Neural progenitor cell (in vitro differentiated cells): ENCODE measurements around the gene FAM9C. TPM values are rescaled to one million over a fixed set of nuclear protein-coding genes. Genes with fewer than 3 reads are reported as not detected.

Experiments
- DNase-seq: peaks from one replicate; pipeline ENCODE4 v3.0.0-alpha.2; 2016; ENCODE audit warnings: low spot score
- H2AFZ ChIP-seq: fragments of 200-600 bp; sonication (generic); replicated peaks from 2 replicates; pipeline ENCODE4 v1.6.1; 2016; ENCODE audit warnings: antibody characterized with exemption
- H3F3A ChIP-seq: fragments of 200-600 bp; sonication (generic); 2 replicates; pipeline ENCODE4 v1.6.1; 2016; ENCODE audit warnings: antibody characterized with exemption, low read depth
- H3K27ac ChIP-seq: fragments of 200-600 bp; sonication (generic); 2 replicates; pipeline ENCODE4 v1.5.1; 2016; ENCODE audit warnings: mild to moderate bottlenecking
- H3K27me3 ChIP-seq: fragments of 200-600 bp; sonication (generic); 2 replicates; pipeline ENCODE4 v1.6.1; 2016; ENCODE audit warnings: mild to moderate bottlenecking, moderate library complexity
- H3K36me3 ChIP-seq: fragments of 200-600 bp; sonication (generic); 2 replicates; pipeline ENCODE4 v1.5.1; 2016
- H3K4me1 ChIP-seq: fragments of 200-600 bp; sonication (generic); 2 replicates; pipeline ENCODE4 v1.6.1; 2016; ENCODE audit warnings: mixed run types
- H3K4me2 ChIP-seq: fragments of 200-600 bp; sonication (generic); 2 replicates; pipeline ENCODE4 v1.6.1; 2016
- H3K4me3 ChIP-seq: fragments of 200-600 bp; sonication (generic); 2 replicates; pipeline ENCODE4 v1.5.1; 2016
- H3K79me2 ChIP-seq: fragments of 200-600 bp; sonication (generic); 2 replicates; pipeline ENCODE4 v1.6.1; 2016; ENCODE audit warnings: low read depth
- H3K9ac ChIP-seq: fragments of 200-600 bp; sonication (generic); 2 replicates; pipeline ENCODE4 v1.6.1; 2016
- H3K9me3 ChIP-seq: fragments of 200-600 bp; sonication (generic); 2 replicates; pipeline ENCODE4 v1.5.1; 2016; ENCODE audit warnings: low read depth
- H4K20me1 ChIP-seq: fragments of 200-600 bp; sonication (generic); 2 replicates; pipeline ENCODE4 v1.6.1; 2016; ENCODE audit warnings: low read depth
- H3K27ac Mint-ChIP-seq: 3 replicates; pipeline ENCODE4 v1.8.0; 2021; ENCODE audit warnings: mixed read lengths
- H3K27me3 Mint-ChIP-seq: 2 replicates; pipeline ENCODE4 v1.8.0; 2022; ENCODE audit warnings: low read depth, mild to moderate bottlenecking, inconsistent platforms, moderate library complexity, mixed read lengths; ENCODE audit not compliant: insufficient read depth
- H3K36me3 Mint-ChIP-seq: 3 replicates; pipeline ENCODE4 v1.8.0; 2021; ENCODE audit warnings: mixed read lengths
- H3K4me1 Mint-ChIP-seq: 3 replicates; pipeline ENCODE4 v1.8.0; 2021; ENCODE audit warnings: mixed read lengths
- H3K4me3 Mint-ChIP-seq: 3 replicates; pipeline ENCODE4 v1.8.0; 2021; ENCODE audit warnings: mild to moderate bottlenecking, moderate library complexity, mixed read lengths
- H3K9me3 Mint-ChIP-seq: 3 replicates; pipeline ENCODE4 v1.8.0; 2020; ENCODE audit warnings: mixed read lengths
- CTCF ChIP-seq: fragments of 200-600 bp; sonication (generic); IDR thresholded peaks from 2 replicates; pipeline ENCODE4 v1.5.1; 2017; ENCODE audit warnings: antibody characterized with exemption, mild to moderate bottlenecking
- EZH2 ChIP-seq: fragments of 200-600 bp; sonication (generic); IDR thresholded peaks from 2 replicates; pipeline ENCODE4 v1.6.1; 2017; ENCODE audit warnings: antibody characterized with exemption, mild to moderate bottlenecking, moderate library complexity
- EZH2phosphoT487 ChIP-seq: fragments of 200-600 bp; sonication (generic); IDR thresholded peaks from 2 replicates; pipeline ENCODE4 v1.6.1; 2017; ENCODE audit warnings: antibody characterized with exemption
- total RNA-seq: library from RNA; depleted of rRNA; stranded (reverse); fragments of >200 nt; gene quantifications from 2 replicates; pipeline ENCODE4 v1.2.3, GENCODE V29; 2015; ENCODE audit warnings: low replicate concordance

FAM9C gene
- total RNA-seq, 1 donor from 2014 or later, result not detected

GRCh38 chrX:13059637-13060499 lies 15.4 kb upstream of the FAM9C start:
- Histone ChIP-seq H3K27ac (no peak overlapping the region), H3K27me3 (no peaks in the 10 kb centered on the region), H3K4me1 (peaks cover 8% of the 10 kb centered on the region), H3K36me3 (peaks cover 3% of the 10 kb centered on the region), H2AFZ (peak overlapping the region; percentile 44), H3K4me2 (no peak overlapping the region), H3K9ac (no peak overlapping the region), H3F3A (no peaks in the 10 kb centered on the region), H4K20me1 (no peaks in the 10 kb centered on the region), H3K79me2 (no peaks in the 10 kb centered on the region), H3K4me3 (no peak overlapping the region), H3K9me3 (peaks cover 5% of the 10 kb centered on the region)
- no peak for TF ChIP-seq EZH2
- TF ChIP-seq EZH2phosphoT487, result no peak
- no peak for TF ChIP-seq CTCF
- H3K27ac Mint-ChIP-seq, result no peak overlapping the region
- peaks cover 2% of the 10 kb centered on the region for H3K27me3 Mint-ChIP-seq
- DNase-seq, result no peak
- peaks cover 17% of the 10 kb centered on the region for H3K9me3 Mint-ChIP-seq
- no peak overlapping the region for H3K4me3 Mint-ChIP-seq
- peaks cover 5% of the 10 kb centered on the region for H3K36me3 Mint-ChIP-seq
- peaks cover 12% of the 10 kb centered on the region for H3K4me1 Mint-ChIP-seq

- H3K4me2 ChIP-seq, result no peak overlapping the region
- H3K9ac ChIP-seq, result no peak overlapping the region
- H3K4me3 ChIP-seq, result no peak overlapping the region
- no peaks in the 10 kb centered on the region for H3K79me2 ChIP-seq
- H3F3A ChIP-seq, result no peaks in the 10 kb centered on the region
- H2AFZ ChIP-seq, result no peak overlapping the region
- H4K20me1 ChIP-seq, result no peaks in the 10 kb centered on the region
- no peaks in the 10 kb centered on the region for H3K9me3 ChIP-seq
- no peak overlapping the region for H3K4me3 Mint-ChIP-seq
- no peak overlapping the region for H3K27ac ChIP-seq
- no peak for DNase-seq
- H3K27me3 ChIP-seq, result no peaks in the 10 kb centered on the region
- no peaks in the 10 kb centered on the region for H3K36me3 ChIP-seq
- peaks cover 12% of the 10 kb centered on the region for H3K4me1 Mint-ChIP-seq
- TF ChIP-seq EZH2 (no peak), CTCF (no peak), EZH2phosphoT487 (no peak)
- no peak overlapping the region for H3K27ac Mint-ChIP-seq
- peaks cover 2% of the 10 kb centered on the region for H3K27me3 Mint-ChIP-seq
- no peaks in the 10 kb centered on the region for H3K36me3 Mint-ChIP-seq
- H3K9me3 Mint-ChIP-seq, result peaks cover 12% of the 10 kb centered on the region
- peaks cover 8% of the 10 kb centered on the region for H3K4me1 ChIP-seq
Measured at GRCh38 chrX:13055486-13055885, 11.1 kb upstream of the FAM9C start.

GRCh38 chrX:13053171-13053570 lies 8.8 kb upstream of the FAM9C start:
- H3K36me3 Mint-ChIP-seq, result no peaks in the 10 kb centered on the region

More at GRCh38 chrX:13053171-13053570, 8.8 kb upstream of the FAM9C start:
- TF ChIP-seq EZH2phosphoT487 (no peak), EZH2 (no peak), CTCF (no peak)
- Histone ChIP-seq H3K9me3 (no peaks in the 10 kb centered on the region), H3K27me3 (no peaks in the 10 kb centered on the region), H3F3A (no peaks in the 10 kb centered on the region), H4K20me1 (no peaks in the 10 kb centered on the region), H3K36me3 (no peaks in the 10 kb centered on the region), H3K4me2 (no peak overlapping the region), H3K27ac (no peak overlapping the region), H3K9ac (no peak overlapping the region), H3K79me2 (no peaks in the 10 kb centered on the region), H2AFZ (no peak overlapping the region), H3K4me1 (no peaks in the 10 kb centered on the region), H3K4me3 (no peak overlapping the region)
- Mint-ChIP-seq H3K9me3 (peaks cover 18% of the 10 kb centered on the region), H3K4me3 (no peak overlapping the region), H3K27me3 (peaks cover 2% of the 10 kb centered on the region), H3K4me1 (no peaks in the 10 kb centered on the region), H3K27ac (no peak overlapping the region)
- DNase-seq, result no peak
